Colonic mucosa (tissue), 4 donors: ENCODE measurements around the gene F9. TPM values are rescaled to one million over a fixed set of nuclear protein-coding genes. Genes with fewer than 3 reads are reported as not detected.
"Not testable (repeated sequence)": the region's sequence is repeated elsewhere in the genome, so short reads cannot be mapped to it uniquely, and the experiment has no call there.

Experiments
- DNase-seq: peaks from one replicate; pipeline ENCODE4 v3.0.0-alpha.2; 2020
- H3K27ac ChIP-seq: fragments of 200-600 bp; one replicate; pipeline ENCODE4 v1.8.0; 2021
- H3K27me3 ChIP-seq: fragments of 200-600 bp; one replicate; pipeline ENCODE4 v1.8.0; 2021
- H3K36me3 ChIP-seq: fragments of 200-600 bp; one replicate; pipeline ENCODE4 v1.8.0; 2021
- H3K4me1 ChIP-seq: fragments of 200-600 bp; one replicate; pipeline ENCODE4 v1.8.0; 2021; ENCODE audit warnings: mild to moderate bottlenecking
- H3K4me3 ChIP-seq: fragments of 200-600 bp; one replicate; pipeline ENCODE4 v1.8.0; 2021
- H3K9ac ChIP-seq, 2 donors: one replicate each; pipeline ENCODE4 v1.7.0; 2013; ENCODE audit warnings: control low read depth in 2 of 2, low read depth in 2 of 2, low read length in 2 of 2
- H3K9me3 ChIP-seq: fragments of 200-600 bp; one replicate; pipeline ENCODE4 v1.8.0; 2021
- intact Hi-C: fragments of 100-400 bp; cut with DNase I; formaldehyde crosslinking; loops from one replicate; pipeline ENCODE4 v1.14.1; 2022
- total RNA-seq, 2 donors: library from RNA; stranded (reverse); fragmentation: NEBNext Ultra II Directional in 1 of 2; extraction: Animal tissue kit (Norgen Biotek cat#: 25700) in 1 of 2; gene quantifications; one replicate each; pipeline ENCODE4 v1.2.1, GENCODE V29; 2021
- TF ChIP-seq, protein P1 (sequence below): fragments of 200-600 bp; IDR thresholded peaks from one replicate; pipeline ENCODE4 v1.8.0; 2022; ENCODE audit warnings: antibody characterized with exemption, mild to moderate bottlenecking
- donor health status: healthy.
- donor health status: DM: no; HTN: no; CAD: no.
- donor health status: DM: no; HTN: no; CAD: no.

F9 gene
- total RNA-seq, 2 donors from 2014 or later = 0.12 TPM; not detected in 1

DNA sequence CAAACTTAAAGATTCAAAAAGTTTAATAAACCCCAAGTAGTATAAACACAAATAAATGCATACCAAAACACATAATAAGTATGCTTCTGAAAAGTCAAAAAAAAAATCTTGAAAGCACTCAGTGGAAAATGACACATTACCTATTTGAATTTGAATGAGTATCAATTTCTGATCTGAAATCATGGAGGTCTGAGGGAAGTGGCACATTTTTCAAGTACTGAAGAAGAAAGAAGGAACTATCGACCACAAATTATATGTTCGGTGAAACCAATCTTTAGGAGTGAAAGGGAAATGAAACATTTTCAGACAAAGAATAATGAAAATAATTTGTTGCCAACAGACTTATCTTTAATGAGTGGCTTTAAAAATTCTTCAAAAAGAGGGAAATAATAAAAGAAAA, 12.1 kb upstream of the F9 start:
- Histone ChIP-seq H3K27me3 (no peaks in the 10 kb centered on the region), H3K4me1 (no peaks in the 10 kb centered on the region), H3K4me3 (no peak overlapping the region), H3K36me3 (no peaks in the 10 kb centered on the region), H3K9me3 (no peaks in the 10 kb centered on the region), H3K27ac (no peak overlapping the region), H3K9ac (no peak overlapping the region)
- TF ChIP-seq, protein P1, sequence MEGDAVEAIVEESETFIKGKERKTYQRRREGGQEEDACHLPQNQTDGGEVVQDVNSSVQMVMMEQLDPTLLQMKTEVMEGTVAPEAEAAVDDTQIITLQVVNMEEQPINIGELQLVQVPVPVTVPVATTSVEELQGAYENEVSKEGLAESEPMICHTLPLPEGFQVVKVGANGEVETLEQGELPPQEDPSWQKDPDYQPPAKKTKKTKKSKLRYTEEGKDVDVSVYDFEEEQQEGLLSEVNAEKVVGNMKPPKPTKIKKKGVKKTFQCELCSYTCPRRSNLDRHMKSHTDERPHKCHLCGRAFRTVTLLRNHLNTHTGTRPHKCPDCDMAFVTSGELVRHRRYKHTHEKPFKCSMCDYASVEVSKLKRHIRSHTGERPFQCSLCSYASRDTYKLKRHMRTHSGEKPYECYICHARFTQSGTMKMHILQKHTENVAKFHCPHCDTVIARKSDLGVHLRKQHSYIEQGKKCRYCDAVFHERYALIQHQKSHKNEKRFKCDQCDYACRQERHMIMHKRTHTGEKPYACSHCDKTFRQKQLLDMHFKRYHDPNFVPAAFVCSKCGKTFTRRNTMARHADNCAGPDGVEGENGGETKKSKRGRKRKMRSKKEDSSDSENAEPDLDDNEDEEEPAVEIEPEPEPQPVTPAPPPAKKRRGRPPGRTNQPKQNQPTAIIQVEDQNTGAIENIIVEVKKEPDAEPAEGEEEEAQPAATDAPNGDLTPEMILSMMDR = no peak
- DNase-seq = no peak
- intact Hi-C loops = no loop called here

DNA sequence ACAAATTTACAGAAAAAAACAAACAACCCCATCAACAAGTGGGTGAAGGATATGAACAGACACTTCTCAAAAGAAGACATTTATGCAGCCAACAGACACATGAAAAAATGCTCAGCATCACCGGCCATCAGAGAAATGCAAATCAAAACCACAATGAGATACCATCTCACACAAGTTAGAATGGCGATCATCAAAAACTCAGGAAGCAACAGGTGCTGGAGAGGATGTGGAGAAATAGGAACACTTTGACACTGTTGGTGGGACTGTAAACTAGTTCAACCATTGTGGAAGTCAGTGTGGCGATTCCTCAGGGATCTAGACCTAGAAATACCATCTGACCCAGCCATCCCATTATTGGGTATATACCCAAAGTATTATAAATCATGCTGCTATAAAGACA, 1.7 kb upstream of the F9 start:
- H3K4me1 ChIP-seq, H3K9ac ChIP-seq, H3K36me3 ChIP-seq, H3K27ac ChIP-seq, H3K27me3 ChIP-seq, H3K4me3 ChIP-seq, H3K9me3 ChIP-seq, DNase-seq, intact Hi-C loops: not testable (repeated sequence)

DNA sequence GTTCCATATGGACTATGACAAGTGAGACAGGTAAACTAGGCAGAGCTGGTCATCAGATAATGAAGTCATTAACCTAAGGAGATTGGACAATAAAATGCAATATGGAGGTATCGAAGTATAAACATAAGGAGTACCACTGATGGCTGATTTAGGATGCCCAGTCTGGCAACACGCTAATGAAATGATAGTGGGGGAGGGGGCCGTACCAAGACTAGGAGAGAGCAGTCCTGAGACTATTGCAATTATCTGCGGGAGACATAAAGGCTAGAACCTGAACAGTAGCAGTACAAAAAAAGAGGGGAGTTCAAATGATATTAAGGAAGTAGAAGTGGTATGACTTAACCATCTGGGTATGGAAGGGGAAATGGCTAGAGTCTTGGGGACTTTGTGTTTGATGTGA, 2.3 kb downstream of the F9 start:
- Histone ChIP-seq H3K27ac (no peak overlapping the region), H3K4me1 (no peaks in the 10 kb centered on the region), H3K4me3 (no peak overlapping the region), H3K9me3 (no peaks in the 10 kb centered on the region), H3K27me3 (no peaks in the 10 kb centered on the region), H3K9ac (no peak overlapping the region), H3K36me3 (no peaks in the 10 kb centered on the region)
- intact Hi-C loops = no loop called here
- no peak for DNase-seq
- TF ChIP-seq, protein P1 = no peak

DNA sequence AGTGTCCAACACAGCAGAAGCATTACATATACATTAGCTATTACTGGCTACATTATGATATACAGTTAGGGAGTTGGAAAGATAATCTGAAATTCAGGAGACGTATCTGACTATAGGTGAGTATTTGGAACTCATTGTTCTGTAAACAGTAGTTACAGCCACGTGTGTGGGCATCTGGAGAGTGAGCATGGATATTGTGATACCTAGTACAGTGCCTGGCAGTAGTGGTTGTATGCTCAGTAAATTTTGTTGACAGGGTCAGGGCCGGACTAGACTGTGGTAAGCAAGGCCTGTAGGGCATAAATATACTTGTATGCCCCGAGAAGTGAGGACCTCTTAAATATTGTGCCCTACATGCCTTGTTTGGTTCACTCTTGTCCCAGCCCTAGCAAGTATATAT, 2.9 kb downstream of the F9 start:
- Histone ChIP-seq H3K27me3 (no peaks in the 10 kb centered on the region), H3K27ac (no peak overlapping the region), H3K36me3 (no peaks in the 10 kb centered on the region), H3K9me3 (no peaks in the 10 kb centered on the region), H3K4me1 (no peaks in the 10 kb centered on the region), H3K9ac (no peak overlapping the region), H3K4me3 (no peak overlapping the region)
- TF ChIP-seq, protein P1 = no peak
- no peak for DNase-seq
- intact Hi-C loops = no loop called here

DNA sequence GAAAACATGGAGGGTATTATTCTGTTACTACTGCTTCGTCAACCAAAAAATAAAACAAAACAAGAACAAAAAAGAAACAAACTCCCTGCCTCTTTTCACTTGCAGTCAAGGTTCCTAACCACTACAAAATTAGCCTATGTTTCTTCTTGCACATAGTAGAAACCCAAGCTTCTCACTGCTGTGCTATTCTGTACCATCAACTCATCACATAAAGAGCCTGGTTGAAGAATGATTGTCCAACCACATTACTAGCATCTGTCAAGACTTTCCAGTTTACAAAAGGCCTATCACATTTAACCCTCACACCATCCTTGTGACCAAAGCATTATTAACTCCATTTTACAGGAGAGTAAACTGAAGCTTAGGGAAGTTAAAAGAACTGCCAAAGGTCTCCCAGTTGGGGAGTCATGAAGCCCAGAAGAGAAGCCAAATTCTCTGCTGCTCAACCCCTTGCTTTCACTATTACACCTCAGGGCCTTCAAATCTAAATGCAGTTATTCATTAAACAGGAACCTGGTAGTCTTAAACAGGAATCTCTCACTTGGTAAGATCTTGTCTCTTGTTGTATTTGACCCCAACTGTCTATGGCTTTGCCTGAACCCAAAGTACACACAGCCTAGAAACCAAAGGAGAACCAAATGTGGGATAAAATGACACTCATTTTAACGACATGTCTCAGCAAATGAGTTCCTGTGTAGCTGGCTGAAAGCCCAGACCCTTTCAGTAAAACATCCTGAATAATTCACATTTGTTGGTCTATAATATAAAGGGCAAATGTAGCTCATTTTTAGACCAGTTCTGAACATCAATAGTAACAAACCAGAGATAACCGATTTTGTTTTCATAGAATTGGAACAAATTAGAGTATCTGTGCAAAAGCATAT, 8.6 kb downstream of the F9 start:
- H3K36me3 ChIP-seq = no peaks in the 10 kb centered on the region
- TF ChIP-seq, protein P1 = no peak
- H3K4me1 ChIP-seq = no peaks in the 10 kb centered on the region
- no peak overlapping the region for H3K4me3 ChIP-seq
- no peak overlapping the region for H3K27ac ChIP-seq
- H3K9me3 ChIP-seq = no peaks in the 10 kb centered on the region
- H3K9ac ChIP-seq = no peak overlapping the region
- H3K27me3 ChIP-seq = no peaks in the 10 kb centered on the region
- intact Hi-C loops = no loop called here
- no peak for DNase-seq

DNA sequence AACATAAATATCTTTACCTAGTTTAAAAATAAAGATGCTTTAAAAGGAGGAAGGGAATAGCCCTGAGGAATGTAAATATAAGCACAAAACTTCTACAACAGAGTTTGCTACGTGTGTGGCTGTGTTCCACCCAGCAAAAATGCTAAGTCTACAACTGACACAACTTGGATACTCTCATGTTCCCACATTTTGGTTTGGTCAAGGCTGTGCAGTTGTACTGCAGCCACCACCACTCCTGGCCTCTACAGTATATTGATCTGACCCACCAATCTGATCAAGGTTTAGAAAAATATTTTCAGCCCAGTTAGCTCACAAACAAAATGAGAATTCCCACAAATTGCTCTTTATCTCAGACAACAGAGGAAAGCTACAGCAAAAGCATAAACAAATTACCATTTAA, 12.1 kb downstream of the F9 start:
- H3K36me3 ChIP-seq = no peaks in the 10 kb centered on the region
- intact Hi-C loops = no loop called here
- H3K27me3 ChIP-seq = no peaks in the 10 kb centered on the region
- no peak overlapping the region for H3K4me3 ChIP-seq
- H3K9ac ChIP-seq = no peak overlapping the region
- no peaks in the 10 kb centered on the region for H3K4me1 ChIP-seq
- TF ChIP-seq, protein P1 = no peak
- no peaks in the 10 kb centered on the region for H3K9me3 ChIP-seq
- DNase-seq = no peak
- no peak overlapping the region for H3K27ac ChIP-seq
